HL-60 (cell line): ENCODE data around the gene TMEM184B.

Source experiments
- CTCF ChIP-seq: IDR thresholded peaks from one replicate; pipeline ENCODE4 v1.5.1; 2011; ENCODE audit warnings: low read length, control low read depth, inconsistent platforms; ENCODE audit not compliant: insufficient read depth
- GABPA ChIP-seq: IDR thresholded peaks from 2 replicates; pipeline ENCODE4 v1.6.1; 2012; ENCODE audit warnings: low read depth
- POLR2AphosphoS5 ChIP-seq: IDR thresholded peaks from 2 replicates; pipeline ENCODE4 v1.6.1; 2012; ENCODE audit warnings: low read depth
- REST ChIP-seq: IDR thresholded peaks from 2 replicates; pipeline ENCODE4 v1.6.1; 2012; ENCODE audit warnings: low read depth; ENCODE audit not compliant: insufficient replicate concordance
- SPI1 ChIP-seq: IDR thresholded peaks from 2 replicates; pipeline ENCODE4 v1.6.1; 2012; ENCODE audit warnings: low read depth, mild to moderate bottlenecking, borderline replicate concordance

- TF ChIP-seq CTCF (no peak), POLR2AphosphoS5 (no peak), REST (no peak), SPI1 (no peak), GABPA (no peak)
These were observed 45.8 kb downstream of the TMEM184B start for GRCh38 chr22:38226853-38227649.
